ENCODE data around the gene SPATC1L.
"Not testable (repeated sequence)": the region's sequence is repeated elsewhere in the genome, so short reads cannot be mapped to it uniquely, and the experiment has no call there.

SPATC1L gene

GRCh38 chr21:46183910-46184624 is at the start of gene SPATC1L:
Gene SPATC1L, minus strand, starts transcription at chr21:46184459. Its CDS starts 1,643 bp downstream, at chr21:46182816.
- DNase-seq (ENCODE audit: low read depth in 2 of 2): peak; percentile 13 to 31

- DNase-seq (ENCODE audit: low read depth in 2 of 2): no peak
These were observed 45.6 kb upstream of the SPATC1L start for GRCh38 chr21:46229923-46230260.

- no peak for DNase-seq (ENCODE audit: low read depth in 2 of 2)
These were observed 45.1 kb upstream of the SPATC1L start for GRCh38 chr21:46229133-46229922.

GRCh38 chr21:46228345-46229051 is 44.2 kb upstream of the SPATC1L start, which contains the start of gene LSS:
Gene LSS, minus strand, starts transcription at chr21:46228774. Its CDS starts 29 bp downstream, at chr21:46228745.
- peak; percentile 93 to 98 for DNase-seq (ENCODE audit: low read depth in 2 of 2)

- DNase-seq (ENCODE audit: low read depth in 2 of 2): no peak
These were observed 43.6 kb upstream of the SPATC1L start for GRCh38 chr21:46227811-46228344.

GRCh38 chr21:46226920-46227599 is 42.8 kb upstream of the SPATC1L start:
- DNase-seq (ENCODE audit: low read depth in 2 of 2): no peak

- DNase-seq (ENCODE audit: low read depth in 2 of 2): no peak
These were observed 41.9 kb upstream of the SPATC1L start for GRCh38 chr21:46226146-46226545.

GRCh38 chr21:46223661-46224060 is 39.4 kb upstream of the SPATC1L start:
- not testable (repeated sequence) for DNase-seq (ENCODE audit: low read depth in 2 of 2)

- DNase-seq (ENCODE audit: low read depth in 2 of 2): no peak
These were observed 39.0 kb upstream of the SPATC1L start for GRCh38 chr21:46223217-46223616.

GRCh38 chr21:46222436-46223116 is 38.3 kb upstream of the SPATC1L start:
- no peak for DNase-seq (ENCODE audit: low read depth in 2 of 2)

- DNase-seq (ENCODE audit: low read depth in 2 of 2): no peak
These were observed 37.6 kb upstream of the SPATC1L start for GRCh38 chr21:46221664-46222435.

GRCh38 chr21:46220847-46221246 is 36.6 kb upstream of the SPATC1L start:
- DNase-seq (ENCODE audit: low read depth in 2 of 2): no peak

GRCh38 chr21:46220275-46220810 is 36.1 kb upstream of the SPATC1L start:
- DNase-seq (ENCODE audit: low read depth in 2 of 2): no peak

GRCh38 chr21:46219591-46220239 is 35.5 kb upstream of the SPATC1L start:
- no peak for DNase-seq (ENCODE audit: low read depth in 2 of 2)

GRCh38 chr21:46218906-46219590 is 34.8 kb upstream of the SPATC1L start:
- DNase-seq (ENCODE audit: low read depth in 2 of 2): no peak

- DNase-seq (ENCODE audit: low read depth in 2 of 2): no peak
These were observed 33.4 kb upstream of the SPATC1L start for GRCh38 chr21:46217511-46218196.

GRCh38 chr21:46216132-46216747 is 32.0 kb upstream of the SPATC1L start:
- no peak for DNase-seq (ENCODE audit: low read depth in 2 of 2)

Measured in stimulated activated CD8-positive, alpha-beta memory T cell treated with anti-CD3 and anti-CD28 coated beads, Interleukin-2, amount 100 ng/mL, for 1 hour (primary cell).